H9 (cell line): Measurements from ENCODE around the gene DIP2C. TPM values are rescaled to one million over a fixed set of nuclear protein-coding genes. Genes with fewer than 3 reads are reported as not detected.
A peak's percentile ranks its signal among the peaks of the same experiment; 100 is the strongest.

Experiments
- DNase-seq: peaks from one replicate; pipeline ENCODE4 v3.0.0-alpha.2; 2017
- H2AFZ ChIP-seq: one replicate; pipeline ENCODE4 v1.6.1; 2013; ENCODE audit warnings: mild to moderate bottlenecking, low read length, control low read depth, moderate library complexity
- H2AK5ac ChIP-seq: 2 replicates; pipeline ENCODE4 v1.6.1; 2013; ENCODE audit warnings: low read length, control low read depth, mixed read lengths; ENCODE audit not compliant: insufficient read length
- H2BK120ac ChIP-seq: one replicate; pipeline ENCODE4 v1.6.1; 2013; ENCODE audit warnings: low read depth, mild to moderate bottlenecking, low read length, control low read depth, inconsistent platforms; ENCODE audit not compliant: poor library complexity, severe bottlenecking
- H2BK12ac ChIP-seq: 2 replicates; pipeline ENCODE4 v1.6.1; 2013; ENCODE audit warnings: low read length, control low read depth, mixed read lengths, low read depth; ENCODE audit not compliant: insufficient read length
- H2BK15ac ChIP-seq: 2 replicates; pipeline ENCODE4 v1.6.1; 2013; ENCODE audit warnings: low read depth, low read length, control low read depth
- H2BK20ac ChIP-seq: one replicate; pipeline ENCODE4 v1.6.1; 2013; ENCODE audit warnings: low read depth, mild to moderate bottlenecking, low read length, control low read depth, inconsistent platforms; ENCODE audit not compliant: poor library complexity, severe bottlenecking
- H2BK5ac ChIP-seq: 2 replicates; pipeline ENCODE4 v1.6.1; 2013; ENCODE audit warnings: low read length, control low read depth, mixed read lengths; ENCODE audit not compliant: insufficient read length
- H3K14ac ChIP-seq: 2 replicates; pipeline ENCODE4 v1.6.1; 2013; ENCODE audit warnings: low read length, control low read depth; ENCODE audit not compliant: insufficient read depth
- H3K18ac ChIP-seq: 2 replicates; pipeline ENCODE4 v1.6.1; 2013; ENCODE audit warnings: low read depth, mild to moderate bottlenecking, mixed read lengths, low read length, control low read depth; ENCODE audit not compliant: insufficient read length
- H3K23ac ChIP-seq: 2 replicates; pipeline ENCODE4 v1.6.1; 2013; ENCODE audit warnings: low read length, control low read depth, mixed read lengths, low read depth; ENCODE audit not compliant: insufficient read length
- H3K23me2 ChIP-seq: 2 replicates; pipeline ENCODE4 v1.6.1; 2013; ENCODE audit warnings: low read depth, mild to moderate bottlenecking, mixed read lengths, low read length, control low read depth; ENCODE audit not compliant: insufficient read length, poor library complexity, severe bottlenecking
- H3K27ac ChIP-seq: 2 replicates; pipeline ENCODE4 v1.5.1; 2013; ENCODE audit warnings: low read length, control low read depth, mixed read lengths, low read depth; ENCODE audit not compliant: insufficient read length
- H3K27me3 ChIP-seq: 2 replicates; pipeline ENCODE4 v1.6.1; 2013; ENCODE audit warnings: low read length, control low read depth, inconsistent platforms; ENCODE audit not compliant: insufficient read depth
- H3K4ac ChIP-seq: 2 replicates; pipeline ENCODE4 v1.6.1; 2013; ENCODE audit warnings: low read depth, mild to moderate bottlenecking, control low read depth, inconsistent platforms, low read length, moderate library complexity
- H3K4me1 ChIP-seq: 2 replicates; pipeline ENCODE4 v1.6.1; 2013; ENCODE audit warnings: low read length, control low read depth, inconsistent platforms; ENCODE audit not compliant: insufficient read depth
- H3K4me2 ChIP-seq: 2 replicates; pipeline ENCODE4 v1.6.1; 2013; ENCODE audit warnings: low read length, control low read depth, mixed read lengths; ENCODE audit not compliant: insufficient read length, insufficient read depth
- H3K56ac ChIP-seq: 2 replicates; pipeline ENCODE4 v1.6.1; 2013; ENCODE audit warnings: low read depth, mild to moderate bottlenecking, mixed read lengths, low read length, control low read depth; ENCODE audit not compliant: insufficient read length
- H3K79me1 ChIP-seq: 2 replicates; pipeline ENCODE4 v1.6.1; 2013; ENCODE audit warnings: low read depth, mild to moderate bottlenecking, moderate library complexity, low read length, control low read depth, inconsistent platforms; ENCODE audit not compliant: insufficient read depth, poor library complexity, severe bottlenecking
- H3K79me2 ChIP-seq: 2 replicates; pipeline ENCODE4 v1.6.1; 2013; ENCODE audit warnings: low read length, control low read depth, inconsistent platforms; ENCODE audit not compliant: insufficient read depth
- H3K9ac ChIP-seq: 2 replicates; pipeline ENCODE4 v1.6.1; 2013; ENCODE audit warnings: low read length, control low read depth, mixed read lengths; ENCODE audit not compliant: insufficient read length; ENCODE audit errors: extremely low read depth
- H3K9me3 ChIP-seq: one replicate; pipeline ENCODE4 v1.6.1; 2013; ENCODE audit warnings: low read depth, low read length, inconsistent platforms; ENCODE audit not compliant: control insufficient read depth
- H3T11ph ChIP-seq: one replicate; pipeline ENCODE4 v1.6.1; 2013; ENCODE audit warnings: mild to moderate bottlenecking, low read length, control low read depth, inconsistent platforms
- H4K20me1 ChIP-seq: one replicate; pipeline ENCODE4 v1.6.1; 2013; ENCODE audit not compliant: control insufficient read depth, insufficient read length, insufficient read depth
- H4K5ac ChIP-seq: 2 replicates; pipeline ENCODE4 v1.6.1; 2013; ENCODE audit warnings: low read depth, mild to moderate bottlenecking, mixed read lengths, low read length, control low read depth; ENCODE audit not compliant: insufficient read length
- H4K8ac ChIP-seq: replicated peaks from 2 replicates; pipeline ENCODE4 v1.6.1; 2013; ENCODE audit warnings: low read length, control low read depth, mixed read lengths, low read depth; ENCODE audit not compliant: insufficient read length
- H4K91ac ChIP-seq: 2 replicates; pipeline ENCODE4 v1.6.1; 2013; ENCODE audit warnings: low read depth, mild to moderate bottlenecking, moderate library complexity, mixed read lengths, low read length, control low read depth; ENCODE audit not compliant: insufficient read length
- H3K27ac Mint-ChIP-seq, 3 experiments: 2 replicates in 2 of 3; 3 replicates in 1 of 3; pipeline ENCODE4 v1.8.0; 2020 to 2021; ENCODE audit warnings: mixed read lengths in 3 of 3, mild to moderate bottlenecking in 1 of 3, moderate library complexity in 1 of 3
- H3K27me3 Mint-ChIP-seq: 2 replicates; pipeline ENCODE4 v1.8.0; 2021; ENCODE audit warnings: low read depth, mild to moderate bottlenecking, moderate library complexity, mixed read lengths
- H3K36me3 Mint-ChIP-seq, 3 experiments: 2 replicates in 2 of 3; 3 replicates in 1 of 3; pipeline ENCODE4 v1.8.0; 2020 to 2021; ENCODE audit warnings: low read depth in 3 of 3, mixed read lengths in 3 of 3; ENCODE audit not compliant: insufficient read depth in 1 of 3
- H3K4me1 Mint-ChIP-seq, 2 experiments: 2 replicates each; pipeline ENCODE4 v1.8.0; 2020; ENCODE audit warnings: mixed read lengths in 2 of 2
- H3K4me3 Mint-ChIP-seq, 2 experiments: 2 replicates in 1 of 2; 3 replicates in 1 of 2; pipeline ENCODE4 v1.8.0; 2020 to 2021; ENCODE audit warnings: mild to moderate bottlenecking in 2 of 2, mixed read lengths in 2 of 2, moderate library complexity in 1 of 2
- H3K9me3 Mint-ChIP-seq, 2 experiments: 2 replicates in 1 of 2; 3 replicates in 1 of 2; pipeline ENCODE4 v1.8.0; 2020; ENCODE audit warnings: mild to moderate bottlenecking in 2 of 2, mixed read lengths in 2 of 2, moderate library complexity in 1 of 2
- CTCF ChIP-seq: fragments of 200-600 bp; sonication (generic); conservative IDR thresholded peaks from 3 replicates; pipeline ENCODE4 v1.8.0; 2021; ENCODE audit warnings: antibody characterized with exemption, mild to moderate bottlenecking
- WGBS: extraction: QIAGEN DNeasy Blood & Tissue Kit; methylation state at CpG from one replicate; pipeline ENCODE4 v1.1.7; 2013; ENCODE audit warnings: missing lambda C conversion rate, low lambda C conversion rate, mixed read lengths; ENCODE audit not compliant: insufficient read length; ENCODE audit errors: extremely low coverage; 5-methylcytosine and 5-hydroxymethylcytosine counted together
- total RNA-seq: library from RNA; stranded (reverse); gene quantifications from 2 replicates; pipeline ENCODE4 v1.2.1, GENCODE V29; 2021

The DIP2C gene
- total RNA-seq, 1 experiment from 2014 or later = 7.9 TPM

- H3K4ac ChIP-seq = no peak overlapping the region
- H2BK12ac ChIP-seq = no peak overlapping the region
- H3K9me3 ChIP-seq = no peaks in the 10 kb centered on the region
- H3K4me3 Mint-ChIP-seq = no peak overlapping the region
- H2BK20ac ChIP-seq = no peak overlapping the region
- H3K14ac ChIP-seq = no peak overlapping the region
- no peak overlapping the region for H2BK120ac ChIP-seq
- no peaks in the 10 kb centered on the region for H3K27me3 ChIP-seq
- peaks cover 3% of the 10 kb centered on the region; the same call in 1 of the 2 replicates for H3K4me1 ChIP-seq
- H3T11ph ChIP-seq = no peak overlapping the region
- H2AFZ ChIP-seq = no peak overlapping the region
- H3K27me3 Mint-ChIP-seq = no peaks in the 10 kb centered on the region
- no peak for TF ChIP-seq CTCF
- peaks cover 0 to 2% (median 0%) of the 10 kb centered on the region in 3 experiments; a peak in 2 of 7 replicates for H3K36me3 Mint-ChIP-seq
- H4K91ac ChIP-seq = no peak overlapping the region
- H2BK5ac ChIP-seq = no peak overlapping the region
- no peak overlapping the region for H3K56ac ChIP-seq
- no peaks in the 10 kb centered on the region for H3K9me3 Mint-ChIP-seq
- DNase-seq = peak; percentile 19
- H2BK15ac ChIP-seq = no peak overlapping the region
- no CpG with 5 or more reads among the region's 8 CpGs for WGBS
- no peak overlapping the region; a peak in 1 of 7 replicates for H3K27ac Mint-ChIP-seq
- H3K27ac ChIP-seq = no peak overlapping the region
- no peak overlapping the region for H3K18ac ChIP-seq
- H3K79me1 ChIP-seq = no peaks in the 10 kb centered on the region
- H3K4me1 Mint-ChIP-seq = peaks cover 14 to 15% of the 10 kb centered on the region in 2 experiments
- no peak overlapping the region for H2AK5ac ChIP-seq
- H4K20me1 ChIP-seq = no peaks in the 10 kb centered on the region
- no peak overlapping the region for H3K23ac ChIP-seq
- no peak overlapping the region for H3K4me2 ChIP-seq
- H3K79me2 ChIP-seq = no peaks in the 10 kb centered on the region
- H4K8ac ChIP-seq = no peak overlapping the region
- no peaks in the 10 kb centered on the region for H3K23me2 ChIP-seq
- no peak overlapping the region for H3K9ac ChIP-seq
- no peak overlapping the region for H4K5ac ChIP-seq
Observed at GRCh38 chr10:456486-456885, 233.0 kb downstream of the DIP2C start.
